Activated T-cell treated with anti-CD3 and anti-CD28 coated beads, Interleukin-2, amount 50 U/mL, for 72 hours (primary cell): ENCODE data around the gene DUOX2. TPM values are rescaled to one million over a fixed set of nuclear protein-coding genes. Genes with fewer than 3 reads are reported as not detected.
"Not testable (repeated sequence)": the region's sequence is repeated elsewhere in the genome, so short reads cannot be mapped to it uniquely, and the experiment has no call there.

Source experiments
- ATAC-seq, 2 donors: fragments of 150-1000 bp; cut with Tn5 transposase; replicated peaks in 1 of 2; 2 replicates each; pipeline ENCODE4 v1.10.0; 2021; ENCODE audit warnings: moderate library complexity in 2 of 2, mild to moderate bottlenecking in 1 of 2
- DNase-seq, 2 donors: peaks; one replicate each; pipeline ENCODE4 v3.0.0; 2021 to 2022; ENCODE audit warnings: mixed read lengths in 1 of 2
- H3K27ac Mint-ChIP-seq: one replicate; pipeline ENCODE4 v1.8.0; 2022; ENCODE audit warnings: mild to moderate bottlenecking, moderate library complexity, mixed read lengths
- H3K27me3 Mint-ChIP-seq: one replicate; pipeline ENCODE4 v1.8.0; 2022; ENCODE audit warnings: low read depth, mixed read lengths
- H3K36me3 Mint-ChIP-seq, 2 donors: one replicate each; pipeline ENCODE4 v1.8.0; 2022; ENCODE audit warnings: mixed read lengths in 2 of 2, mild to moderate bottlenecking in 1 of 2; ENCODE audit not compliant: insufficient read depth in 2 of 2
- H3K4me1 Mint-ChIP-seq: one replicate; pipeline ENCODE4 v1.8.0; 2022; ENCODE audit warnings: low read depth, mixed read lengths
- H3K4me3 Mint-ChIP-seq, 2 donors: one replicate each; pipeline ENCODE4 v1.8.0; 2022; ENCODE audit warnings: mild to moderate bottlenecking in 2 of 2, mixed read lengths in 2 of 2, moderate library complexity in 2 of 2
- H3K9me3 Mint-ChIP-seq, 2 donors: one replicate each; pipeline ENCODE4 v1.8.0; 2022; ENCODE audit warnings: mixed read lengths in 2 of 2
- total RNA-seq, 2 donors: library from RNA; stranded (reverse); gene quantifications; one replicate each; pipeline ENCODE4 v1.2.3, GENCODE V29; 2022

DUOX2 gene
- total RNA-seq, 2 donors from 2014 or later, result 0.14 to 0.31 TPM

DNA sequence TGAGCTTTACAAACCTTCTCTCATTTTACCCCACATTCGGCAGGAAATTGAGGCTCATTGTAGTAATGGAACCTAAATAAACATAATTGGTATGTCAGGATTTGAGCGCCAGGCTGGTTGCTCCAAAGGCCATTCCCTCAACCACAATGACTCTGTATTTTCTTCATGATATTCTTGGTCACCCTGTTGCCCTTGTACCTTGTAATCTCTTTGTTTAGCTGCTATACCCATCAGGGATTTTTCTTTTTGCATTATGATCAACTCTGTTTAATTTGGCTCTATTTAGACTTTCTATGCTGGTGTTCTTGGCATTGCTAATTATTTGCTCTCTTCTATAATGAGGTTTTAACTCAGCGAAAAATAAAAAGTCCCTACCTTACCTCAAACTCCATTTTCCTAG lies 29.8 kb downstream of the DUOX2 start:
- no peaks in the 10 kb centered on the region for H3K36me3 Mint-ChIP-seq
- H3K4me1 Mint-ChIP-seq, result no peaks in the 10 kb centered on the region
- DNase-seq, result no peak
- H3K4me3 Mint-ChIP-seq, result no peak overlapping the region
- no peaks in the 10 kb centered on the region for H3K9me3 Mint-ChIP-seq
- no peak for ATAC-seq
- H3K27ac Mint-ChIP-seq, result no peak overlapping the region
- H3K27me3 Mint-ChIP-seq, result peaks cover 20% of the 10 kb centered on the region

DNA sequence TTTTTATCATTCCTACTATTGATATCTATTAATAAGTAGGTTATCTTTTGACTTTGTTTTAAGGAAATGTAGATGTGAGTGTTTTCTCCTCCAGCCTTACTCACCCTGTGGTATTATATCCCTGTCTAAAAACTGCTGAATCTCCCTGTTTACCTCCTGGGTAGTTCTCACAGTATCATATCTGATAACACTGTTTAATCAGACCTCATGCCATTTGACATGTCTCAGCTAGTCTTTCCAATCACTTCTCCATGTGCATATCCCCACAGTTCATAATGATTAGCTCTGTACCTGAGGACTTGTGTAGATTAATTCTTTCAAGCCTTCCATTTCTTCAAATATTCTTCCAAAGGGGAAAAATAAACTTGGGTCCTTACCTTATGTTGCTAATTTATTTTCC lies 30.7 kb downstream of the DUOX2 start:
- Mint-ChIP-seq H3K36me3 (no peaks in the 10 kb centered on the region), H3K27me3 (peaks cover 14% of the 10 kb centered on the region), H3K4me3 (no peak overlapping the region), H3K4me1 (no peaks in the 10 kb centered on the region), H3K27ac (no peak overlapping the region), H3K9me3 (no peaks in the 10 kb centered on the region)
- no peak for ATAC-seq
- DNase-seq, result no peak

DNA sequence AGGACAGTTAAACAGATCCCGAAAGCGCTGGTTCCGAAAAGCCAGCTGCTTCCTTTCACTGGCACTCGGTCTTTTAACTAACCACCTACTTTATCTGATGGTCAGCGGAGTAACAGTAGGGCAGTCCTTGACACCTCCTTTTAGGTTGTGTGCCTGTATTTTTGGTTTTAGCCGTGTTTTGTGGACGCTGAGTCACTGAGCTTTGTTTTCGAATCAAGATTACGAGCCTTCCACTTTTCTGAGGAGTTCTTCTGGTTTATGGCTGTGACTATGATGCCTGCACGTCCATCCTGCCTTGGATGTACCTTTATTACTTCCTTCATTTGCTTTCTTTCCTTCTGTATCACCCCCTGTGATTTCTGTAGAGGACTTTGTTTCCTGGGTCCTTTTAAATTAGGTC lies 31.6 kb downstream of the DUOX2 start:
- H3K27me3 Mint-ChIP-seq, result peaks cover 14% of the 10 kb centered on the region
- H3K4me1 Mint-ChIP-seq, DNase-seq, H3K36me3 Mint-ChIP-seq, H3K27ac Mint-ChIP-seq, H3K4me3 Mint-ChIP-seq, H3K9me3 Mint-ChIP-seq, ATAC-seq: not testable (repeated sequence)

DNA sequence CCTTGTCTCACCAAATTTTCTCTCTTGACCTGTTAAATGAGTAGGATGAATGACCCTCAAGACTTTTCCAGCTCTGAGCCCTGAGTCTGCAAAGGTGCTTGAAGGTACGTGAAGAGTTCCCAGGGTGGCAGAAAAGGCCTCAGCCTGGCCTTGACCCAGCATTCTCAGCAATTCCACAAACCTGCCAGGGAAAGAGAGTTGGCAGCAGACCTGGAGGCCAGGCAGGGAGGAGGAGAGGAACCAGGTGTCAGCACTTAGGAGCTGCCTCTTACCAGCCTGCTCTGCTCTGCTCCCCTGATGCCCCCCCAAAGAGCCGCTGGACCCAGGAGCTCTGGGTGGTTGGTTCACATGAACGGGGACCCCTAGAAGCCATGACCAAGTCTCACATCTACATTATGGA lies 33.4 kb downstream of the DUOX2 start:
- H3K4me3 Mint-ChIP-seq, H3K27ac Mint-ChIP-seq, H3K9me3 Mint-ChIP-seq, H3K27me3 Mint-ChIP-seq, ATAC-seq, H3K4me1 Mint-ChIP-seq, DNase-seq, H3K36me3 Mint-ChIP-seq: not testable (repeated sequence)

DNA sequence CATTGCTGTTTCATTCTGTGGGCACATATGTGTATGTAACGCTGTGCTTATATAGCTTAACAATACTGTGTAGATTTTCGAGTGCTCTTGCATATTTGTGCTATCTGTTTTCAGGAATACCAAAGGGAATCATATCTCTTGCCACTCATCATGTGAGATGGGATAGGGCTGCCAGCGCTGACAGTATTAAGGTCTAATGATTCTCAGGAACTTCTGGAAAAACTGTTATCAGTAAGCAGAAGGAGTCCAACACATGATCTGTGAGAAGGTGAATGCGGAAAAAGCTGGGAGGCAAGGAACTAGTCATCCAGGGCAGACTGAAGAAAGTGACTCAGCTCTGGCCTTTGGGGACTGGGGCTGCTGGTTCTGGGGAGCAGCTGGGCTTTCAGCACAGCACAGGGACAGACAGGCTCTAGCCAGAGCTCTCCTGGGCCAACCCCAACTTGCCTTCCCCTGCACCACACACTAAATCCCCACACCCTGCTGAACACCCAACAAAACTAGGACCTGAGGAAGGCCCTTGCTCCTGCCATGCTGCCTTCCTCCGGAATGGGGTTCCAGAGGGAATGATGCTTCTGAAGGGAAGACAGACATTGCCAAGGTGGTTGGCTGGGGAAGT lies 34.2 kb downstream of the DUOX2 start:
- not testable (repeated sequence) for DNase-seq, H3K27ac Mint-ChIP-seq, H3K4me3 Mint-ChIP-seq, H3K4me1 Mint-ChIP-seq, H3K36me3 Mint-ChIP-seq, H3K27me3 Mint-ChIP-seq, H3K9me3 Mint-ChIP-seq, ATAC-seq

DNA sequence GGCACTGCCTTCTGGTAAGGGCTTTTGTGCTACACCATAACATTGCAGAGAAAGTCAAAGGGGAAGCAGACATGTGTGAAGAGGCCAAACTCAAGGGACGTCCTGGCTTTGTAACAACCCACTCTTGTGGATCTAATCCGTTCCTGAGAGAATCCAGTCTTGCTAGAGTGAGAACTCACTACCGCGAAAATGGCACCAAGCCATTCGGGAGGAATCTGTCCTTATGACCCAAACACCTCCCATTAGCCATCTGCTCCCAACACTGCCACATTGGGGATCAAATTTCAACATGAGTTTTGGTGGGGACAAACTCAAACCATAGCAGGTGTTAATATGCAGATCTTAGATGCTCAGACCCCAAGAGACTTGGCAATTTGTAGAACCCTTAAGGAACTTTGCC lies 34.8 kb downstream of the DUOX2 start:
- not testable (repeated sequence) for H3K36me3 Mint-ChIP-seq

DNA sequence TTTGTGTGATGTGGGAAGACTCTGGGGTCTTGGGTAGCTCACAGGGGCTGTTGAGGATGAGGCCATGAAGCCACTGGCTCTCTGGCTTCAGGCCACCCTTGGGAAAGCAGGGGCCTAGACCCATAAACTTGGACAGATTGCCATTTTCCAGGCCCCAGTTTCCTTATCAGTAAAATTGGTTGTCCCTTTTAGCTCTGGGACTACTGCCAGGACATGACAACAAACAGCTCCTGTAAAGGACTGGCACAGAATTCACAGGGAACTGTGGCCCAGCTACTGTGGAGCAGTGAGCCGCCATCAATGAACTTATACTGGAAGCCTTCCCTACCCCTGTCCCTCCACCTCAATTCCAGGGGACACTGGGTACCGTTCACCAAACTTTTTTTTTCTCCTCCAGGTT lies 36.6 kb downstream of the DUOX2 start:
- H3K9me3 Mint-ChIP-seq, ATAC-seq, H3K36me3 Mint-ChIP-seq, H3K27ac Mint-ChIP-seq, H3K4me3 Mint-ChIP-seq, H3K4me1 Mint-ChIP-seq, H3K27me3 Mint-ChIP-seq, DNase-seq: not testable (repeated sequence)

More for the DNA sequence above, 34.8 kb downstream of the DUOX2 start:
- ATAC-seq, H3K27me3 Mint-ChIP-seq, H3K4me3 Mint-ChIP-seq, H3K4me1 Mint-ChIP-seq, H3K27ac Mint-ChIP-seq, H3K9me3 Mint-ChIP-seq, DNase-seq: not testable (repeated sequence)

DNA sequence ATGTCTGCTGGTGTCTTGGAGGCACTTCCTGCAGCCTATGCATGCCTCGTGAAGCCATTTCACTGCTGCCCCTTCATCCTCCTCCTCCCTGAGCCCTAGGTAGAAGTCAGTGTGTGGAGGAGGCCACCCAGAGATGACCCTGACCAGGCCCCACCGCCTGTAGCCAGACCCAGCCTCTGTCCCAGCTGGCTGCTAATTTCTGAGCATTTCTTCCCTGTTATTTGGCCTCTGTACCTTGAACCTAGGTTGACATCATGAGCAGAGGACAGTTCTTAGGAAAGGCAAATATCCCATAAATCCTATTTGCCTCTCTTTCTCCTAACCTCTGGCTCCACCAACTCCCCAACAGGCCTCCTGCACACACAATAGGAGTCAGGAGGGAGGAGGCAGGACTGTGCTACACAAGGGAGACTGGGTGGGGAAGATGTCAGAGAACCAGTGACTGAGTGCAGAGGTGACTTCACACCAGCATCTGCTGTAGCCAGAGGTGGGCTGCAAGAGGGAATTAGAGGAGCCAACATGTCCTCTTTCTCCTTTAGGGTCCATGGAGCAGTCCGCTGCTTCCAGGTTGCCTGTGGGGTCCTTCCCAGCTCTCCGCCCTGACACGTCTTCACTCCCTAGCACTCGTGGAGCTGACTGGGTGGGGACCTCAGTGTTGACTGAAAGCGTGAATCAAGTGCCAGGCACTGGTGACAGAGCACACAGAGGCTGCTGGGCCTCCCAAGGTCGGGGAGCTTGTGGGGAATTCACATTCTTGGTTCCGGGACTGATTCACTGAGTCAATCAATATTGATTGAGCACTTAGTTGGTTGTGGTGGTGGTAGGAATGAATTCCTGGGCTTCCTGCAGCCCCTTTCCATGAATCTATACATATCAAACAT lies 38.3 kb downstream of the DUOX2 start:
- H3K27ac Mint-ChIP-seq, H3K36me3 Mint-ChIP-seq, H3K4me3 Mint-ChIP-seq, H3K4me1 Mint-ChIP-seq, ATAC-seq, DNase-seq, H3K27me3 Mint-ChIP-seq, H3K9me3 Mint-ChIP-seq: not testable (repeated sequence)

DNA sequence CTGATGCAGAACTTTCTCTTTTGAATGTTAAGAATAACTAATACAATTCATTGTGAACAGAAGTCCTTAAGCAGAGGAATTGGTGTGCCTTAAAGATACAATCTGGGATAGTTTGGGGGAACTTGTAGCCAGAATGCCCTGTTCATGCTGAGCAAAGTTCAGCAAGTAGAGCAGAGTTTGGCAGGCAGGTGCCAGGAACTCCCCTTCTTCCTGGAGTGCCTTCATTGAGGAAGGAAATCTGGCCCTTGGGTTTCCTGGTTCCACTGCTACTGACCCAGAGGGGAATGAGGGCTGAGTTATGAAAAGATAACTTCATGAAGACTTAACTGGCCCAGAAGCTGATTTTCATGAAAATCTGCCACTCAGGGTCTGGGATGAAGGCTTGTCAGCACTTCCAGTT lies 40.4 kb downstream of the DUOX2 start:
- H3K4me3 Mint-ChIP-seq, DNase-seq, ATAC-seq, H3K36me3 Mint-ChIP-seq, H3K27me3 Mint-ChIP-seq, H3K4me1 Mint-ChIP-seq, H3K27ac Mint-ChIP-seq, H3K9me3 Mint-ChIP-seq: not testable (repeated sequence)

DNA sequence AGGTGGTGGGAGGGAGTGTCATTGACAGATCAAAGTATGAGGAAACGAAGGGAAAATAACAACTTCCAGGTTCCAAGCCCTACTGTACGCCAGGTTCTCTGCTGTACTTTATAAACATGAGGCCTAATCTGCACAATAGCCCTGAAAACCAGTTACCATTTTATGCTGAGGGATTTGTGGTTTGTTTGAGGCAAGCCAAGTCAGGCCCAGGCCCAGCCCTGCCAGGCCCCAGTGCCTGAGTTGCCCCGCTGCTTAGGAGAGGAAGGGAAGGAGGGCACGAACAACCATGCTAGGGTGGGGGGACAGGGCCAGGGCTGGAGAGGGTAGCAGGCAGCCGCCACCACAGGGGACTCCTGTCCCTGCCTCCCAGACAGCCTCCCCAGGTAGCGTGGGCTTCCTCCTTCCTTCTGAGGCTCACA lies 44.0 kb downstream of the DUOX2 start:
- not testable (repeated sequence) for ATAC-seq, H3K4me1 Mint-ChIP-seq, H3K36me3 Mint-ChIP-seq, H3K9me3 Mint-ChIP-seq, H3K27ac Mint-ChIP-seq, H3K27me3 Mint-ChIP-seq, DNase-seq, H3K4me3 Mint-ChIP-seq

DNA sequence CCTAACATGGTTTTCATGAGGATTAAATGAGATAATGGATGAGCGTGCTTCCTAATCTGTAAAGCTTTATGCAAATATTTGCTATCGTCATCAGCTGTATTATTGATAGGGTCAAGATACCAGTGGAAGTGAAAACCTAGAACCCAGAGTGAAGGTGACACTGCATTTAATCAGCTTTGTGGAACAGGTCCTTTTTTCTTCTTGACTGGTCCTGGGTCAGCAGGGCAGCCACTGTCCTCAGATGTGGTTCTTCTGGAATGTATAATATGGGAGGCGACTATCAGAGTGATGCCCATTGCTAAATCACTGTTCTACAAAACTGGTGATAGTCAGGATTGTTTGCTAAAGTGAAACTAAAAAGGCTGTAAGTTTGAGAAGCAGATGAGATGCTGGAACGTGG lies 49.6 kb downstream of the DUOX2 start:
- Mint-ChIP-seq H3K4me3 (no peak overlapping the region), H3K4me1 (peaks cover 11% of the 10 kb centered on the region), H3K27ac (no peak overlapping the region), H3K36me3 (peaks cover 3% of the 10 kb centered on the region in 2 donors), H3K9me3 (no peaks in the 10 kb centered on the region), H3K27me3 (no peaks in the 10 kb centered on the region)
- no peak for ATAC-seq
- no peak for DNase-seq

DNA sequence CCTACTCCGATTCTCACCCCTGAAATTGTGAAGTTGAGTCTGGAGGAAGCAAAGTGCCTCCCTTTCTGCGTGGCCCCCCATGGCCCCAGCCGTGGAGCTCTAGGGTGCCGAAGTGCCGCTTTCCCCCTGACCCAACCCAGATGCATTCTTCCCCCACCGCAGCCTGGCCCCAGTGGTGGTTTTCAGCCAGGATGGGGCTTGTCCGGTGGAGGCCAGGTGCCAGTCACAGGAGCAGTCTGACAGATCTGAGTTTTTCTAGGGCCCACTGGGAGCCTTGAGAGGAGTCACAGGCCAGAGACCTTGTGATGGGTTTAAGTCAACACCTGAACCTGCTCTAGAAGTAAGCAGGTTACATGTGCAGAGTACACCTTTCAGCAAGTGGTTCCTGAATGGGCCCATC lies 51.7 kb downstream of the DUOX2 start:
- H3K9me3 Mint-ChIP-seq, H3K36me3 Mint-ChIP-seq, H3K27me3 Mint-ChIP-seq, H3K4me3 Mint-ChIP-seq, DNase-seq, ATAC-seq, H3K27ac Mint-ChIP-seq: not testable (repeated sequence)
- peaks cover 11% of the 10 kb centered on the region for H3K4me1 Mint-ChIP-seq

DNA sequence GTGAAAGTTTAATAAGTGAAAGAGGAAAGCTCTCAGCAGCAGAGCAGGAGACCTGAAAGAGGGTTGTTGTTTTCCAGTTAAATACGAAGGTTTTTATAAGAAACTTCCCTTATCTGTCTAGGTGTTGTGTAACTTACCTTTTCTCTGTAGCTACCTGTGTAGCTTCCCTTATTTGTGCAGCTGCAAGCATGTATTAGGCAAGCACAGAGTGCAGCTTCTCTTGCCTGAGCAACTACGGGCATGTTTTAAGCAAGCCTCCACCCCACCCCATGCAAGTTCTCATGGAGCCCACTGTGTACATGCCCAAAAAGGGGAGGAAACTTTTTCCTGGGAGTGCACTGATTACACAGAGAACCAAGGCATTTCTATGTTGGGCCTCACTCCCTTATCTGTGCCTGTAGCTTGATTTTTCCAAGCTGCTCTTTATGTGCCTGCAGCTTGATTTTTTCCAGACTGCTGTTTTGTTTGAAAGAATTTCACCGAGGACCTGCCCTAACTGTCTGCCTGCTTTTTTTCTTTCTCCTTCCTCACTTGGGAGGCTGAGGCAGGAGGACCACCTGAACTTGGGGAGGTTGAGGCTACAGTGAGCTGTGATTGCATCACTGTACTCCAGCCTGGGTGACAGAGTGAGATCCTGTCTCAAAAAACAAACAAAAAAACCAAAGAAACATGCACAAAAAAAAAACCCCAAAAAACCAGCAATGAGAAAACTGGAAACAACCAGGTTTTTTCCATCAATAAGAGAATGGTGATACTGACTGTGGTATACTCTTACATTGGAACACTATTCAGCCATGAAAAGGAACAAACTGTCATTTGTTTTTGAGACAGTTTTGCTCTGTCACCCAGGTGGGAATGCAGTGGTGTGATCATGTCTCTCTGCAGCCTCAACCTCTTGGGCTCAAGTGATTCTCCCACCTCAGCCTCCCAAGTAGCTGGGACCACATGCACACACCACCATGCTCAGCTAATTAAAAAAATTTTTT lies 55.0 kb downstream of the DUOX2 start:
- ATAC-seq, result not testable (repeated sequence)

More for the DNA sequence above, 55.0 kb downstream of the DUOX2 start:
- not testable (repeated sequence) for H3K9me3 Mint-ChIP-seq, H3K4me3 Mint-ChIP-seq, H3K36me3 Mint-ChIP-seq, H3K27ac Mint-ChIP-seq, DNase-seq, H3K27me3 Mint-ChIP-seq
- peaks cover 11% of the 10 kb centered on the region for H3K4me1 Mint-ChIP-seq
